Calu3 (cell line): ENCODE results near the gene ATP6AP2. TPM values are rescaled to one million over a fixed set of nuclear protein-coding genes. Genes with fewer than 3 reads are reported as not detected.
A peak's percentile ranks its signal among the peaks of the same experiment; 100 is the strongest.
"Not testable (repeated sequence)": the region's sequence is repeated elsewhere in the genome, so short reads cannot be mapped to it uniquely, and the experiment has no call there.

ENCODE experiments used
- BruUV-seq: library from RNA; stranded (reverse); fragments of 400-500 nt; replicated peaks from 2 replicates; lab custom pipeline; 2021; lab: Mats Ljungman, UMichigan
- CTCF ChIA-PET: fragments of 300-600 bp; sonication (Branson Sonifier 250); formaldehyde crosslinking; loops from one replicate; lab custom pipeline; 2022; ENCODE audit warnings: antibody characterized with exemption; lab: Charles Lee
- DNase-seq: peaks from one replicate; pipeline ENCODE4 v3.0.0; 2022
- H3K27ac Mint-ChIP-seq: one replicate; pipeline ENCODE4 v1.8.0; 2022; ENCODE audit warnings: mixed read lengths; ENCODE audit not compliant: unreplicated experiment
- H3K27me3 Mint-ChIP-seq: one replicate; pipeline ENCODE4 v1.8.0; 2022; ENCODE audit warnings: mixed read lengths; ENCODE audit not compliant: unreplicated experiment
- H3K36me3 Mint-ChIP-seq: one replicate; pipeline ENCODE4 v1.8.0; 2022; ENCODE audit warnings: mild to moderate bottlenecking, moderate library complexity, mixed read lengths; ENCODE audit not compliant: insufficient read depth, unreplicated experiment
- H3K4me1 Mint-ChIP-seq: one replicate; pipeline ENCODE4 v1.8.0; 2022; ENCODE audit warnings: mild to moderate bottlenecking, low read depth, mixed read lengths; ENCODE audit not compliant: unreplicated experiment
- H3K4me3 Mint-ChIP-seq: one replicate; pipeline ENCODE4 v1.8.0; 2022; ENCODE audit warnings: mild to moderate bottlenecking, low read depth, moderate library complexity, mixed read lengths; ENCODE audit not compliant: unreplicated experiment
- H3K9me3 Mint-ChIP-seq: one replicate; pipeline ENCODE4 v1.8.0; 2022; ENCODE audit warnings: low read depth, mixed read lengths; ENCODE audit not compliant: unreplicated experiment
- CTCF ChIP-seq: fragments of 200-600 bp; IDR thresholded peaks from one replicate; pipeline ENCODE4 v1.8.0; 2022; ENCODE audit warnings: antibody characterized with exemption; ENCODE audit not compliant: unreplicated experiment
- intact Hi-C: fragments of 100-400 bp; cut with micrococcal nuclease; formaldehyde crosslinking; loops from one replicate; pipeline ENCODE4 v1.10.0; 2022; ENCODE audit not compliant: unreplicated experiment
- total RNA-seq: library from RNA; stranded (reverse); gene quantifications from 2 replicates; pipeline ENCODE4 v1.2.3, GENCODE V29; 2022

ATP6AP2 gene
- total RNA-seq, 1 experiment from 2014 or later = 167 TPM

GRCh38 chrX:40570346-40571093 lies 10.2 kb upstream of the ATP6AP2 start:
- DNase-seq = no peak
- no peak overlapping the region for H3K27ac Mint-ChIP-seq
- H3K9me3 Mint-ChIP-seq = no peaks in the 10 kb centered on the region
- TF ChIP-seq CTCF = no peak
- no TSS peak for BruUV-seq
- peaks cover 13% of the 10 kb centered on the region for H3K27me3 Mint-ChIP-seq
- no peaks in the 10 kb centered on the region for H3K36me3 Mint-ChIP-seq
- no peaks in the 10 kb centered on the region for H3K4me1 Mint-ChIP-seq
- intact Hi-C loops = no loop called here
- CTCF ChIA-PET = no interaction called here
- no peak overlapping the region for H3K4me3 Mint-ChIP-seq

- CTCF ChIA-PET, intact Hi-C loops, H3K27ac Mint-ChIP-seq: not testable (repeated sequence)
Measured at GRCh38 chrX:40571164-40571563, 9.6 kb upstream of the ATP6AP2 start.

GRCh38 chrX:40571600-40571999 lies 9.2 kb upstream of the ATP6AP2 start:
- no peaks in the 10 kb centered on the region for H3K9me3 Mint-ChIP-seq
- CTCF ChIA-PET = no interaction called here
- H3K27ac Mint-ChIP-seq = no peak overlapping the region
- no TSS peak for BruUV-seq
- DNase-seq = no peak
- no peaks in the 10 kb centered on the region for H3K36me3 Mint-ChIP-seq
- peaks cover 13% of the 10 kb centered on the region for H3K27me3 Mint-ChIP-seq
- no peaks in the 10 kb centered on the region for H3K4me1 Mint-ChIP-seq
- intact Hi-C loops = no loop called here
- H3K4me3 Mint-ChIP-seq = no peak overlapping the region
- TF ChIP-seq CTCF = no peak

More at GRCh38 chrX:40571164-40571563, 9.6 kb upstream of the ATP6AP2 start:
- not testable (repeated sequence) for H3K4me1 Mint-ChIP-seq, H3K4me3 Mint-ChIP-seq, H3K9me3 Mint-ChIP-seq, DNase-seq, BruUV-seq, H3K36me3 Mint-ChIP-seq
- peaks cover 13% of the 10 kb centered on the region for H3K27me3 Mint-ChIP-seq

- Mint-ChIP-seq H3K27me3 (peaks cover 13% of the 10 kb centered on the region), H3K4me3 (no peak overlapping the region), H3K36me3 (no peaks in the 10 kb centered on the region), H3K27ac (no peak overlapping the region), H3K4me1 (no peaks in the 10 kb centered on the region), H3K9me3 (no peaks in the 10 kb centered on the region)
- no TSS peak for BruUV-seq
- peak; percentile 52 for DNase-seq
- intact Hi-C loops = no loop called here
- peak; percentile 58 for TF ChIP-seq CTCF
- CTCF ChIA-PET = interaction anchor here (2.1 kb wide), 1 partner anchor 30 kb away, joined by 9 read pairs; no protein-coding TSS in a partner anchor
Measured at GRCh38 chrX:40573763-40574162, 7.0 kb upstream of the ATP6AP2 start.

- H3K36me3 Mint-ChIP-seq, H3K9me3 Mint-ChIP-seq, H3K27me3 Mint-ChIP-seq, intact Hi-C loops, H3K4me1 Mint-ChIP-seq, H3K27ac Mint-ChIP-seq, H3K4me3 Mint-ChIP-seq, CTCF ChIA-PET, DNase-seq, BruUV-seq: not testable (repeated sequence)
Measured at GRCh38 chrX:40575411-40575810, 5.4 kb upstream of the ATP6AP2 start.
